ENCODE measurements around the gene SLC10A2.
"Not testable (repeated sequence)": the region's sequence is repeated elsewhere in the genome, so short reads cannot be mapped to it uniquely, and the experiment has no call there.

SLC10A2 gene, protein sequence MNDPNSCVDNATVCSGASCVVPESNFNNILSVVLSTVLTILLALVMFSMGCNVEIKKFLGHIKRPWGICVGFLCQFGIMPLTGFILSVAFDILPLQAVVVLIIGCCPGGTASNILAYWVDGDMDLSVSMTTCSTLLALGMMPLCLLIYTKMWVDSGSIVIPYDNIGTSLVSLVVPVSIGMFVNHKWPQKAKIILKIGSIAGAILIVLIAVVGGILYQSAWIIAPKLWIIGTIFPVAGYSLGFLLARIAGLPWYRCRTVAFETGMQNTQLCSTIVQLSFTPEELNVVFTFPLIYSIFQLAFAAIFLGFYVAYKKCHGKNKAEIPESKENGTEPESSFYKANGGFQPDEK

DNA sequence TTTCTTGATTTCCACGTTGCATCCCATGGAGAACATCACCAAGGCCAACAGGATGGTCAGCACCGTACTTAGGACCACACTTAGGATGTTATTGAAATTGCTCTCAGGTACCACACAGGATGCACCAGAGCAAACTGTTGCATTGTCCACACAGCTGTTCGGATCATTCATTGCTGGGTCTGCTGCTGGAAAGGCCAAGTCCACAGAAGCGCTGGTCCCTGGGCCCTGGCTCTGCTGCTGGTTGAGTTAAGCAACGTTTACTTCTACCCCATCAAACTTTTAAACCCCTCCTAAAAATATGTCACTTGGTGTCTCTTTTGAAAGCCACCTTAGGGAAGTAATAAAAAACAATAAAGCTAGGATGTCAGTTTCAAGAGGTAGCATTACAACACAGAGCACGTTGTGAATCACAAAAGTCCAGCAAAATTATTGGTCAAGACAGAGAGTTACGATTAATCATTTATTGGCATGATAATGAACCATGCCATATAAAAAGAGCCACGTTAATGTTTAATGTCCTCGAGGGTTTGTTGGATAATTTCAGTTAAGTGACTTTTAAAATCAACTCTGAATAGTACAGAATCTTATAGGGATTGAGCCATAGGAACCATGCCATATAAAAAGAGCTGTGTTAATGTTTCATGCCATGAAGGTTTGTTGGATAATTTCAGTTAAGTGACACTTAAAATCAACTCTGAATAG, at the start of gene SLC10A2:
SLC10A2 (minus strand) TSS at position 339 of the 702 bp plus-strand sequence; CDS start at position 171, 168 bp downstream.
- no peak for DNase-seq

DNA sequence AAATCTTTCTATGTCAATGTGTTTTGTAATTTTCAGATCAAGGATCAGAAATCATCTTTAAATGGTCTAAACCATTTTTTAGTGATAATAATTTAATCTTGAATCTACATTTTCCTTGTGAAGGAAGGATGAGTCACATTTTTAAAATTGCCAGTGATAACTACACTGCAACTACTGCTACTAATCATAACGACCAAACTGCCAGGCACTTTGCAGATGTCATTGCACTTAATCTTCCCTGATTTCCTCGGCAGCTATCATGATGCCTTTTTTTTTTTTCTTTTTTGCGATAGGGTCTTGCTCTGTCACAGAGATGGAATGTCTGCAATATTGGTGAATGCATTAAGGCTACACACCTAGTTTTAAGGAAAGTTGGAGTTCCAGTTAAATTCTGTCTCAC, 41.4 kb upstream of the SLC10A2 start:
- DNase-seq = no peak

DNA sequence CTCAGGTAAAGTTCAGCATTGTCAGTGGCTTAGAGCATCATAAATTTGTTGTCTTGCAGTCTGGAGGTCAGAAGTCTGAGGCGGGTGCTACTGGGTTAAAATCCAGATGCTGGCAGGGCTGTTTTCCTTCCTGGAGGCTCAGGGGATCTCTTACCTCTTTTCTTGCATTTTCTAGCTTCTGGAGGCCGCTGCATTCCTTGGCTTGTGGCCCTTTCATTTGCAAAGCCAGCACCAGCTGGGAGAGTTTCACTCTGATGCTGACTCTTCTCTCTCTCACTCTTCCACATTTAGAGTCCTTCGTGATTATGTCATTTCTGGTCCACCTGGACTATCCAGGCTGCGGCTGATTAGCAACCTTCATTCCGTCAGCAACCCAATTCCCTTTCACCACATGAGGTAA, 38.1 kb upstream of the SLC10A2 start:
- DNase-seq = no peak

DNA sequence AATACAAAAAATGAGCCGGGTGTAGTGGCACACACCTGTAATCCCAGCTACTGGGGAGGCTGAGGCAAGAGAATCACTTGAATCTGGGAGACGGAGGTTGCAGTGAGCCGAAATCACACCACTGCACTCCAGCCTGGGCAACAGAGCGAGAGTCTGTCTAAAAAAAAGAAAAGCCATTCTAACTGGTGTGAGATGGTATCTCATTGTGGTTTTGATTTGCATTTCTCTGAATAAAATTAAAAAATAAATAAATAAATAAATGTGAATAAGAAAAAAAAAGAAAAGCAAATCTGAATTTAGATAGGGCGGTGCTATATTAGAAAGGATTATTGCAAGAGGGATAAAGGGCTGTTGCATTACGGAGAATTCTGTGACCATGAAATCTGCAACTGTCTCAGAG, 37.2 kb upstream of the SLC10A2 start:
- DNase-seq = not testable (repeated sequence)

DNA sequence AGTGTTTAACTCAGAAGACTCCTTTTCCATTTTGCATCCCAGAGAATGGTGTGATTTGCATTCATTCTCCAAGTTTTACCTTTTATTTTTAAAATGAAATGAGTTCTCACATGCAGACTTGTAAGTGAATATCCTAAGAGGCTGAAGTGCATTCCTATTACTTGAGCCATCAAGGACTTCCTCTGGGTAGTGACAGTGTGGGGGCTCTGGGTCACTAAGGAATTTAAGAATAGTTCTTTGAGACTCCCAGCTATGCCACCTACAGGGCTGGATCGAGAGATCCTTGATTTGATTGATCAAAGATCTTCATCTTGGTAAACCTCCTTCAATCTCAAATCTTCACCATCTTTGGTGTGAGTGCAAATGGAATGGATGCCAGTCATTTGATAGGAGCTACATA, 36.3 kb upstream of the SLC10A2 start:
- DNase-seq = no peak

DNA sequence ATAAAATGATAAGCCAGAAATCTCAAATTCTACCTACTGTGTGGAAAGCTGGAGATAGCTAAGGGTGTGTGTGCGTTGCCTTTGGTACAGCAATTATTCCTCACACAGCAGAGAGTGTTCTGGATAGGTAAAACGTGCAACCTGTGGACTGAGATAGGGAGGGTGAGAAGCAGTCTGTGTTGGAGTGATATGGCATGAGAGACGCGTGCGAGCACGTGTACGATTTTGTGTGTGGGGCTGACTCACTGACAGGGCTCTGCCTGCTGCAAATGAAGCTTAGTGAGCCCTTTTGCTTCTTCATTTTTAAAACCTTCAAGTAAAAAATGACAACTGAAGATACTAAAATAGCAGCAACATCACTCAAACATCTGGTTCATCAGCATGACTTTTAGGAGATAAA, 35.7 kb upstream of the SLC10A2 start:
- DNase-seq = no peak

DNA sequence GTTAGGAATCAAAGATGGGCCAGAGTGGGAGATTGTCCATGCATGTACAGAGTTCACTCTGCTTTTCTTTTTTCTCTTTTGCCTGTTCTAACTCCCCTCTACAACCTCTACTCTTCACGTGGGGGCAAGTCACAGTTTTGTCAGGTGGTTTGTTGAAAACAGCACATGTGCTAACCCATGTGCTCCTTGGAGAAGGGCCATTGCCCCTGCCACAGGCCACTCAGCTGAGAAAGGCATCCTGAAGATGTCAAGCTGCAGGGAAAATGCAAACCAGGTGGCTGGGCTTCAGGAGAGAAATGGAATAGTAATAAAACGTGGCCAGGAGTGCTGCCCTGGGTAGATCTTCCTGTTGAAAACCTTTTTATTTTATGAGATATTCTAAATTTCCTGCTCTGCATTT, 35.3 kb upstream of the SLC10A2 start:
- DNase-seq = no peak

DNA sequence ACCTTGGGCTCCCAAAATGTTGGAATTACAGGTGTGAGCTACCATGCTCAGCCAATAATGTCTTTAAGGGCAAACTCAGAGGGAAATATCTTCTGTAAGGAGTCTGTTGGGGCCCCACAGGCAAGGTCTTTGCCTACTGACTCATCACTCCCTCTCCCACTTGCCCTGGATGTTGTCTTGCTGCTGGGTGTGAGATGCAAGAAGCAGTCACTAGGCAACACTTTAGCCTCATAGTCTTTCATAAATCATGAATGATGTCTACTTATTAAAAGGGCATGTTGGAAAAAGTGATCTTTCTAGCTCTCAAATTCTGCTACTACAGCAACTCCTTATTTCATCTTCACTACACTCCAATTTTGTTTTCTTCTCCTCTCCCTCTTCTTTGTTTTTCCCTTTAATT, 34.6 kb upstream of the SLC10A2 start:
- no peak for DNase-seq

DNA sequence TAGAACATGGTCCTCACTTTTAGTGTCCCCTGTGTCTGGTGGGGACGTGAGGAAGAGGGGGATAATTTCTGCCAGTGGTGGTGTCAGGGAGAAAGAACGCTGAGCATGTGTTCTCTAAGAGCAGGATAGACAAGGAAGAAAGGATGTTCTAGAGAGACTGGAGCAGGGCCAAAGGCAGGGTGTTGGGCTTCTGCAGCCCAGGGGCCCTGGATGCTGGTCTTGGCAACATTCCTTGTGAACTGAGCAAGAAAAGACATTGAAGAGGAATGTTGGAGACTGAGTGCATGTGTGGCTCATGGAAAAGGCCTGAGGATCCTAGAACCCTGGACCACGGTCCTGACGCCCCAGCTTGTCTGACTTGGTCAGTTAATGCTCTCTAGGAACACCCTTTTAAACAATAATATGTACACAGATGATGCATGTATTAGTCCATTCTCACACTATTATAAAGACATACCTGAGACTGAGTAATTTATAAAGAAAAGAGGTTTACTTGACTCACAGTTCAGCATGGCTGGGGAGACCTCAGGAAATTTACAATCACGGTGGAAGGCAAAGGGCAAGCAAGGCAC, 33.6 kb upstream of the SLC10A2 start:
- DNase-seq = no peak

DNA sequence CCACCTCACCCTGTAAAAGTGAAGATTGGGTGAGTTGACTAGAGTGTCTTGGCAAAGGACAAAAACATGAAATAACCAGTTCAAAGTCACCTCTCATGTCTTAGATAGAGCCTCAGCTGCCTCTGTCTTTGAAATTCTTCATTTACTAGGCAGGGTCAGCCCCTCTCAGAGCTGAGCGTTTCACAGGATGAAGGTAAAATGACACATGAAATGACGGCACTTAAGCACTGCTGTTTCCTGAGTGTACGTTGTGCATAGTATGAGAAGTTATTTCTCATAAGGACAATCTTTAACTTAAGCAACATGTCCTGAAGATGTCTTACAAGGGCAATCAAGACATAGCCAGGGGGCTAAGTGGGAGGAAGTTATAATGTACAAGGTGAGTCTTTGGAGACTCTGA, 32.3 kb upstream of the SLC10A2 start:
- no peak for DNase-seq

DNA sequence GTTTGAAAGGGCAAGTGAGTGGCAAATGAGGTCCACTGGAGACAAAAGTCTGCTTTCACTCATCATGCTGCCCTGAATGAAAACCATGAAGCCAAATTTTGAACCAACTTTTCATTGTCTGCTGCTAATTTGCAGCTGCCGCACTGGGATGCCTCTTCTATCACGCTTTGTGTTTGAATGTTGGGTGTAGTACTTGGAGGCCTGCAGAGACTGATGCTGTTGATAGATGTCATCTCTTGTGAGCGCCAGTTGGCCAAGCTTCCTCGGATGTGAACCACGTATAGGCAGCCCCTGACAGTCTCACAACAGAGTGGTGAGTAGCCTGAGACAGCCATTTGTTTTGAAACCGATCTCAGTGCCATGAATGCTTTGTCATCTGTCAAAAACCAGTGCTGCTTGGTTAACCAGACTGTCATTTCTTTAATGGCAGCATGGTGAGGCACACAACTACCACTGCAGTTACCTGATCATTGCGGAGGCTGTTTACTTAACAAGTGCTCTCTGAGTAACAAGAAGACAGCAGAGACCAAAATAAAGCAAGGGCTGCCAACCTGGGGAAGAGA, 31.2 kb upstream of the SLC10A2 start:
- no peak for DNase-seq

DNA sequence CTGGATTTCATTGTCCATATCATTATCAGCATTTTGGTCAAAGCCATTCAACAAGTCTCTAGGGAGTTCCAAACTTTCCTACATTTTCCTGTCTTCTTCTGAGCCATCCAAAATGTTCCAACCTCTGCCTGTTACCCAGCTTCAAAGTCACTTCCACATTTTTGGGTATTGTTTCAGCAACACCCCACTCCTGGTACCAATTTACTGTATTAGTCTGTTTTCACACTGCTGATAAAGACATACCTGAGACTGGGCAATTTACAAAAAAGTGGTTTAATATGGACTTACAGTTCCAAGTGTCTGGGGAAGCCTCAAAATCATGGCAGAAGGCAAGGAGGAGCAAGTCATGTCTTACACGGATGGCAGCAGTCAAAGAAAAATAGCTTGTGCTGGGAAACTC, 27.4 kb upstream of the SLC10A2 start:
- not testable (repeated sequence) for DNase-seq

DNA sequence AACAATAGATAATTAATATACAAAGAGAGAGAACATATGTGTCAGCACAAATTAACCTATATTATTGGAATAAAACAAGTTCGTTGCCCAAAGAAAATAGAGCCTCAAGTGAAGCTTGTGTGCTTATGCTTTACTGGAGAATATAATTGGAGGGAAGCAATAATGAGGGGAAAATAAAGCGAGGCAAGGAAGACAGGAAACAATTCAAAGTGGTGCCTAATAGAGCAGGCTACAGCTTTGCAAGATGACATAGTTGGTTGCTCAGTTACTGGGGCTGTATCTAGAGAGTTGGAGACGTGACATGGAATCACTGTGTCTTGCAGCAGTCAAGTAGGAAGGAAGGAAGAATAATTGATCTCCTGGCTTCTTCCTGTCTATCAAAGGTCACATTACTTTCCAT, 21.1 kb upstream of the SLC10A2 start:
- DNase-seq = no peak

DNA sequence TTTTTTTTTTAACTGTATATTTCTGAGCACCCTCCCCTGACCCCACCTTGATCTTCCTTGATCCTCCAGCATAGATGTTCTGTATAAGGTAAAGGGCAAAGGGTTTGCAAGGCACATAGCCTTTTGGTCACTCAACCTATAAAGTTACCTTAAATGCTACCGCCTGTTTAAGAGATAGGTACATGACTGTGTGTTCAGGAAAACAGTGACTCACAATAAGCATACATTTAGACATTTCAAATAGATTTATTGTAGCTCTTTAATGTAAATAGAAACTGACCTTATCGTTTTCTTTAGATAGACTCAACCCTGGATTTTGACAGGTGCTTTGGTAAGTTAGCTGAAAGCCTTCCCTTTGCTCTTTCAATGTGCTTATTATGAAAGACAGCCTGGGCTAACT, 15.2 kb upstream of the SLC10A2 start:
- DNase-seq = no peak

DNA sequence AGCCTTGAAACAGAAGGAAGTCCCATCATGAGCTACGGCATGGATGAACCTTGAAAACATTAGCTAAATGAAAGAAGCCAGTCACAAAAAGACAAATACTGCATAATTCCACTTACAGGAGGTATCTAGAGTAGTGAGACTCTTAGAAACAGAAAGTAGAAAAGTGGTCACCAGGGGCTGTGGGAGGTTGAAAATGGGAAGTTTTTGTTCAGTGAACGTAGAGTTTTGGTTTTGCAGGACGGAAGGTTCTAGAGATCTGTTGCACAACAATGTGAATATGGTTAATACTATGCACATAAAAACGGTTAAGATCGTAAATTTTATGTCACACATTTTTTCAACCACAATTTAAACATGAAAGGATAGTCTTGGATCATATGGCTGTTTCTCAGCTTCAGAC, 11.9 kb upstream of the SLC10A2 start:
- no peak for DNase-seq

DNA sequence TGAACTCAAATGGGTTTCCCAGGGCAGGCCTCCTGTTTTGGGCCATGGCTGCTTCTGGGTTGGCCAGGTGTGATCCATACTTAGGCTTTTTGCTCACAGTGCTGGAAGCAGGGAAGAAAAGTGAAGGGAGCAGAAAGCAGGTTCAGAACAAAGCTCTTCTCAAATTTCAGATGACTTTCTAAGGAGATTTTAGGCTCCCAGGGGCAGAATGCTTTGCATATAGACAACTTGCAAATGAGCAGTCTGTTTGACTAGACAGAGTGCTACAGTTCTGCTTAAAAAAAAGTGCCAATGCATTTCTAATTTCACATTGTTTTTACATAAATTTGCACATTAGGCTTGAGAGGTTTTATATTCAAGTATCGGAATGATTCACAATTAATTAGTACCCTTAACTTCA, 2.6 kb upstream of the SLC10A2 start:
- DNase-seq = no peak

DNA sequence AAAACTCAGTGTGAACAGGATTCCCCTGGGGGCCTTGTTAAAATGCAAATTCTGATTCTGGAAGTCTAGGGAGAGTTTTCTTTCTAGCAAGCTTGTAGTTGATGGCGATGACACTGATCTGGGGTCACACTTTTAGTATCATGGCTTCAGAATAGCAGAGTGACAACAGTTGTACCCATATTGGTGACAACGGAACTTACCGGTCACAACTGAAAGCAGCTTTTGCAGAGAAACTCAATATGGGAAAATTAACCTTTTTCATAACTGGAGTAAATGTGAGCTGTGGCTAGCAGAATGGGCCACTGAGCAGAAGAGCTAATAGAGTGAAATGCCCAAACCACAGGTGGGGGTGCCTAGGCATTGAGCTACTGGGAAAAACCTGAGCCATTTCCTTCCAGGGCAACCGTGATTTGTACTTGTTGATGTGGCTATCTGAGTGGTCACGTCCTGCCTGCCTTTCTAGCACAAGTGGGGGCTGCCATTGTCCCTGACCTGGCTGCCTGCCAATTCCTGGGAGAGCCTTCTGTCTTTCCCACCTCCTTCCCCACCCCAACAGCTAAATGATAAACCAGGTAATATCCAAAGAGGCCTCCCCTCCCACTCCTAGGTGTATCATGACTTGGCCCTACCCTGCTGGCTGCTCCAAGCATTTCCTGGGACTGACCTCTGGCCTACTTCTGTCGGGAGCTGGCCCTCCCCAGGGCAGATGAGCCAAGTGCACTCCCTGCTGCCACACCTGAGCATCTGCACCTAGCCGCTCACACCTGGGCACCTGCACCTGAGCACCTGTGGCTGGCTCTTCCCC, 1.7 kb upstream of the SLC10A2 start:
- DNase-seq = no peak

DNA sequence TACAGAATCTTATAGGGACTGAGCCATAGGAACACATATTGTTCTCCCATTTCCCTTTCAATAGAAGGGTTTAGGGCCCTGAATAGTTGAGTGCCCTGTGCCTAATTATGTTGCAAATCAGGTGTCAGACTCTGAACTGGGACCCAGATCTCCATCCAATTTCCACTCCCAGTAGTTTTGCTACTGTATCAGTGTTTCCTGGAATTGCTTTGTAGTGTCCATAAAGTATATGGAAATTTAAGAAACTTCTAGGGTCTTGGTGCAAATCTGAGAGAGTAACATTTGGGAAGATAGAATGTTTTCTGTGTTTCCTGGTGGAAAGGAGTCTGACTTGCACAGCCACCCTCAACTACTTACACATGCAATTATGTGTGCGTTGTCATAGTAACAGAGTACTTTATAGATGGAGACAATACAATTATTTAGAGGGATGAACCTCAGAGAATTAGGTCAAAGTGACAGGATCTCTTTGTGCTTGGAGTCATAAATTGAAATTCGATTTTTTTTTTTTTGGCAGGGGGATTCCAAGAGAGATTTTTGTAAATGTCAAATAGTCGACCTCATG, 646 bp upstream of the SLC10A2 start:
- DNase-seq = no peak

DNA sequence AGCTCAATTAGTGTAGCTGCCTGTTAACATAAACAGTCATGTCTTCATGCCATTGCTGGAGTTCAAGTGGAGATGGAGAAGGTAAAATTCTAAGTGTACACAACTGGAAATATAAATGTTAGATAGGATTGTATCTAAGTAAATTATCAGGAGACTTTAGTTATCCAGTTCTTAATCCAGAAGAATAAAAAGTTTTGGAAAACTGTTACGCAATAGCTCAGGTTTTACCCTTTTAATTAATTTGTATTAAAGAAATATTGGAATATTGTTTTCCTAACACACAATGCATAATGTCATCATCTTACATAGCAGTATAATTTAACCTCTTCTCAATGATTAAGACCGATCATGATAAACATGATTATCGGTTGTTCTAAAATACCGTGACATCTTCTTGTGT, 2.8 kb downstream of the SLC10A2 start:
- no peak for DNase-seq

DNA sequence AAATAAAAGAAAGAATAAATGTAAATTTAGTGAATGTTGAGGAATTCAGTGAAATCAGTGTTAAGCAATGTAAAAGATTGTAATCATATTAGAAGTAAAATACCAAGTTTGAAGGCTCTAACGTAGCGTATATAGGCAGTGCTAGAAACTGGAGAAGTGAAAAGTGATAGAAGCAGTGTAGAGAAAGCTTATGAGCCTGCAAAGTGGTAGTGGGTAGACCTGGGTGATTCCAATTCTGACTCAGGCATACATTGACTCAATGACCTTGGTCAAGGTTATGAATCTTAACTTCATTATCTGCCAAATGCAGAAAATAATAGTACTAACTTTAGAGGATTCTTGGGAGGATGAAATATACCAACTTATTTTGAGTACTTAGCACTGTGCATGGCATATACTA, 4.1 kb downstream of the SLC10A2 start:
- DNase-seq = no peak

DNA sequence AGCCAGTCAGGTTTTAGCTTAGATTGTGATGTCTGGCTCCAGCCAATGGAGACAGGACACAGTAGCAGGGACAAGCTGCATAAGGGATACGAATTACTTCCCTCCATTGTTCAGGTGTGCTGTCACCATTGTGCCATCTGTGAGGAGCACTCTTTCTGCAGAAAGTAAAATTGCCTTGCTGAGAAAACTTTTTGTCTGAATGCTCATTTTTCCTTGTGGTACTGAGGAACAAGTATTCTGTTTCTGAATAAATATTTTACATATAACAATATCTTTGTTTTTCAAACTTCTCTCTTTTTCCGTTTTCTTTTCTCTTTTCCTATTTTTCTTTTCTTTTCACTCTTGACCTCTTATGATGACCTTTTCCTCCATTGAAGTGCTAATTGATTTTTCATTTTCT, 10.2 kb downstream of the SLC10A2 start:
- no peak for DNase-seq

DNA sequence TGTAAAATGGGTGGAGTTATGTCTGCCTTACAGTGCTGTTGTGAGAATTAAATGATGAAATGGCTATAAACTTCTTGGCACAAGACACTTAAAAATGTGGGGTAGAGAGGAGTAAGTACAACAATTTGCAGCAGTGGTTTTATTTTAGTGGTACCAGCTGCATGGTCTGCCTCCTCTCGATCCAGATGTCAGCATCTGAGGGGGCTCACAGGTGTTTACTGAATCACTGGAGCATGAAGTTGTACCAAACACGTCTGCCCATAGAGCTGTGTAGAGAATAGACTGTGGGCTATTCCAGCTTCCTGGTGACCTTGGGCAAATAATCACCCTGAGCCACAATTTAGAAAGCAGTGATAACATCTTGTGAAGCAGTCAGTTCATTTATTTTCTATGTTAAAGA, 11.1 kb downstream of the SLC10A2 start:
- no peak for DNase-seq

DNA sequence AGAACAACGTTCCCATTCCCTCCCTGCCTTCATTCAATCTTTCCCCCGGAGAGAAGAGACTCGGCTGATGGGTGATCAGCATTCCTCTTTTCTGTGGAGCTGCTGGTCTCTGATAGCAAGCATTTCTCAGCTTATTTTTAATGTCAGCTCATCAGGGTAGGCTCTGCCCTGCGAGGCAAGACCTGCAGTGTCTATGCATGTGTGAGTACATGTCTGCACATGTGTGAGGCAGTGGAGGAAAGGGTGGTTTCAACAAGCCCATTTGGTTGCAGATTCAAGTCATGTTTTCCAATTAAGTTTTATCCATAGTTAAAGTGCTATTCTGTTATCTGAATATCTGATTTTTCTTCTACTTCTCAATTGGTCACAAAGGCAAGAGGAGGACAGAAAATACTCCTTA, 19.5 kb downstream of the SLC10A2 start:
- no peak for DNase-seq
